A549 (cell line): Measurements from ENCODE around the gene CSGALNACT2.

Experiments
- CEBPB ChIP-seq, 2 experiments: fragments of >200 bp in 1 of 2; sonication (Bioruptor Twin) in 1 of 2; formaldehyde crosslinking in 1 of 2; IDR thresholded peaks; 2 replicates each; pipeline ENCODE4 v1.6.1; 2012 to 2016
- CTCF ChIP-seq: fragments of >200 bp; sonication (Bioruptor Twin); formaldehyde crosslinking; IDR thresholded peaks from 3 replicates; pipeline ENCODE4 v1.5.1; 2016
- EP300 ChIP-seq, 2 experiments: fragments of >200 bp; sonication (Bioruptor Twin); formaldehyde crosslinking; IDR thresholded peaks; 2 replicates in 1 of 2; 3 replicates in 1 of 2; pipeline ENCODE4 v1.6.1; 2016 to 2017
- HEYL ChIP-seq: fragments of 250-450 bp; sonication (Bioruptor Pico); IDR thresholded peaks from 2 replicates; pipeline ENCODE4 v1.8.0; 2021; ENCODE audit warnings: mild to moderate bottlenecking, moderate library complexity
- JUNB ChIP-seq: fragments of >200 bp; sonication (Bioruptor Twin); formaldehyde crosslinking; IDR thresholded peaks from 2 replicates; pipeline ENCODE4 v1.6.1; 2016
- KDM5A ChIP-seq: fragments of 200-600 bp; sonication (generic); IDR thresholded peaks from 2 replicates; pipeline ENCODE4 v1.6.1; 2016; ENCODE audit warnings: antibody characterized with exemption, mild to moderate bottlenecking
- MAFK ChIP-seq: fragments of 450-650 bp; IDR thresholded peaks from 2 replicates; pipeline ENCODE4 v1.6.1; 2014; ENCODE audit not compliant: partially characterized antibody
- POLR2A ChIP-seq: IDR thresholded peaks from 2 replicates; pipeline ENCODE4 v1.6.1; 2012; ENCODE audit warnings: mild to moderate bottlenecking, low read length
- RAD21 ChIP-seq, 2 experiments: fragments of >200 bp in 1 of 2; sonication (Bioruptor Twin) in 1 of 2; formaldehyde crosslinking in 1 of 2; IDR thresholded peaks in 1 of 2; conservative IDR thresholded peaks in 1 of 2; 2 replicates in 1 of 2; 3 replicates in 1 of 2; pipeline ENCODE4 v1.6.1; 2012 to 2018; ENCODE audit warnings: inconsistent platforms in 1 of 2
- REST ChIP-seq: fragments of 200-600 bp; sonication (generic); IDR thresholded peaks from 2 replicates; pipeline ENCODE4 v1.6.1; 2016; ENCODE audit warnings: antibody characterized with exemption, mild to moderate bottlenecking, moderate library complexity
- RFX5 ChIP-seq: fragments of 450-650 bp; IDR thresholded peaks from 2 replicates; pipeline ENCODE4 v1.7.1; 2014; ENCODE audit warnings: antibody characterized with exemption, mild to moderate bottlenecking, moderate library complexity
- RNF2 ChIP-seq: fragments of 200-600 bp; sonication (generic); IDR thresholded peaks from 2 replicates; pipeline ENCODE4 v1.6.1; 2016; ENCODE audit warnings: low read depth, mild to moderate bottlenecking, antibody characterized with exemption, moderate library complexity, borderline replicate concordance
- ZC3H11A ChIP-seq: fragments of 450-650 bp; IDR thresholded peaks from 2 replicates; pipeline ENCODE4 v1.6.1; 2014; ENCODE audit warnings: antibody characterized with exemption, mild to moderate bottlenecking

GRCh38 chr10:43114743-43115611, 23.3 kb upstream of the CSGALNACT2 start:
- TF ChIP-seq CTCF (no peak), RNF2 (no peak), MAFK (no peak), JUNB (no peak), ZC3H11A (no peak), KDM5A (no peak), CEBPB (IDR thresholded peaks at IDR 0.05) (no peak), EP300 (IDR thresholded peaks at IDR 0.05) (no peak), POLR2A (no peak), RFX5 (no peak), HEYL (CRISPR knock-in tag) (no peak), REST (no peak), RAD21 (conservative IDR thresholded peaks at IDR 0.05 in 1 of 2, IDR thresholded peaks at IDR 0.05 in 1 of 2) (no peak)
